Renal cortical epithelial cell (primary cell): ENCODE results near the gene MAP4K4. TPM values are rescaled to one million over a fixed set of nuclear protein-coding genes. Genes with fewer than 3 reads are reported as not detected.

ENCODE experiments used
- DNase-seq: peaks from one replicate; pipeline ENCODE4 v3.0.0-alpha.2; 2011; ENCODE audit warnings: low read depth
- total RNA-seq: library from RNA; depleted of rRNA; stranded (reverse); fragments of >200 nt; gene quantifications from 2 replicates; pipeline ENCODE4 v1.2.3, GENCODE V29; 2014

The MAP4K4 gene
- total RNA-seq, 1 donor from 2014 or later, result 120 TPM

DNA sequence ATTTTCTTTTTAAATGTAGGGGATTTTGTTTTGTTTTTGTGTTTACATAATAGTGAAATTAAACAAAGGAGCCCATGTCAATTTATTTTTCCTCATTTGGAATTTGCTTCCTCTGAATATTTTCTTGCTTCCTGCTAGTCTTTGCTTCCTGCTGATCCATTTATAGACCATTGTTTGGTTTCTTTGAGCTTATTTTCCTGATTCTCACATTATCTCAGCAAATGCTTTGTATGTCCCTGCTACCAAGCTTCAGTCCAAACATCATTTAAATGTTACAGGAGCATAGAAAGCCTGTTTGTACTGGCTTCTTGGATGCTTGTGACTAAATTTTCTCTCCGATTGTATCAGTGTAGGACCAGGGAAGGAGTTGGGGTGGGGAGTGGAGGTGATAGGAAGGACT, 166.9 kb downstream of the MAP4K4 start:
- DNase-seq, result no peak

DNA sequence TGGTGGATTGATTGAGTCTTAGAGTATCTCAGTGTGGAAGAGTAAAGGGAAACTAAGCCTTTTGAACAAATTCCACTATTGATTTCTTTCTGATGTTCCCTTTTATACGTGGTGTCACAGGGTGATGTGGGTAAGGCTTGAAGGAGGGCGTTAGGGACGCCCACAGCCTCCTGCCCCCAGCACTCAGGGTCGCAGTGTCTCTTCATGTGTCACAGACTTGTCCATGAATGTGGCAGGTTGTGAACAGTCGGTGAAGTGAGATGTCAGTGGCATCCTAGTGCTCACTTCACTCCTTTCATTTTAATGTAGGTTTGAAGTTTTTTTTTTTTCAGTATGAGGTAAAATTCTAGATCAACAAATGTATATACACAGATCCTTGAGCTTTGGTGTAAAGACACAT, 171.0 kb downstream of the MAP4K4 start:
- DNase-seq, result no peak

GRCh38 chr2:101869527-101869926, 172.0 kb downstream of the MAP4K4 start:
- DNase-seq, result no peak

DNA sequence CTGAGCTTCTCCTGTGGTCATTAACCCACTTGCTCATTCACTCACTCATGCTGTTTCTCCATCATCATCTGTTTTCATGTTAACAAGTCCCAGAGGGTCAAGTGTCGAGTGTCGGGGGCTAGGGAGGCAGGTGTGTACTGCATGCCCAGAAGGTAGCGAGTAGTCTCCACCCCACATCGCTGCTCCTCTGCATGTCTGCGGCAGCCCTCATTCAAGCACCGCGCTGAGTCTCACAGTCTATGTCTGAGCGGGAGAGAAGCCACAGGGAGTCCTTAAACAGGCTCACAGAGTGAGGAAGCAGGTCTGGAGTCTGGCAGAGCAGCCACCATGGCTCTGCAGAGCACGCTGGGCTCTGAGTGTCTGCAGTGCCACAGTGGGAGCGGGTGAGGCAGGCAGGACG, 172.9 kb downstream of the MAP4K4 start:
- DNase-seq, result no peak

- no peak for DNase-seq
Measured at GRCh38 chr2:101871480-101871879, 174.0 kb downstream of the MAP4K4 start.

DNA sequence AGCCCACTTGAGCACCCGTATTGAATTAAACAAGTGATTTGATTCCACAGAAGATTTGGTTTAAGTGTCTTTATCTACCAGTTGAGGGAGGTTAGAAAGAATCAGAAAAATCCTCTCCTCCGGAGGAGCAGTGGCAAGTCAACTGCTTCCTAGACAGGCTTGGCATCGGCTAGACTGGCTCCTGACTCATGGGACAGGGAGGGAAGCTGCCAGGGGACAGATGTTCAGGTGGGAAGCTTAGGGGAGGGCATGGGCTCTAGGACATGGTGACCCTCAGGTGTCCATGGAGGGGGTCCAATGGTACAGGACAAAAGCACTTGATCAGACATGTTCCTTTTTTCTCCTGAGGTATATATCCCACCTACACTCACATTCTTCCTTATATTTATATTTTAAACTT, 175.0 kb downstream of the MAP4K4 start:
- DNase-seq, result no peak

GRCh38 chr2:101873543-101873942, 176.0 kb downstream of the MAP4K4 start:
- peak; percentile 17 for DNase-seq

DNA sequence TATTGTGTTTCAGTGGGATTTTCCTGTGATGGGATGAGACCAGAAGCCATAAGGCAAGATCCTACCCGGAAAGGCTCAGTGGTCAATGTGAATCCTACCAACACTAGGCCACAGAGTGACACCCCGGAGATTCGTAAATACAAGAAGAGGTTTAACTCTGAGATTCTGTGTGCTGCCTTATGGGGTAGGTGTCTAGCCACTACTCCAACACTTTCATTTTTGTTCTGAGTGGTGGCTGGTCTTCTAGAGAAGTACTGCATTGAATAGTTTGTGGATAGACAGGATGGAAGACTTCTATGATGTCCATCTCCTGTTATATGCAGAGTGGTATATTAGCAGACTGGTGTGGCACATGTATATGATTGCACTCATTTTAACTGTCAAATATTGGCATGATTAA, 176.6 kb downstream of the MAP4K4 start:
- no peak for DNase-seq

DNA sequence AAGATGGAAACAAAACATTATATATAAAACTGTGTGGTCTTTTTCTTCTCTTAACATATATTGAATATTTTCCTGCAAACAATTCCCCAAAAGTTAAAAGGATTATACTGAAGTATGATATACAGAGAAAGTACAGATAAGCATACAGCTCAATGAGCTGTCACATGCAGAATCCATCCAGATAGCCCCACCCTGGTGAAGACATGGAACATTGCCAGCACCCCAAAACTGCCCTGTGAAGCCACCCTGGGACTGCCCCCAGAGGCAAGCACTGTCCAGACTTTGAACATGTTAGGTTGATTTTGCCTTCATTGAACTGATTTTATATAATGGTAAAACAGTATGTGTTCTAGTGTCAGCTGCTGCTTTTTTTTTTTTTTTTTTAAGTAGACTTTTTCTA, 182.0 kb downstream of the MAP4K4 start:
- no peak for DNase-seq

DNA sequence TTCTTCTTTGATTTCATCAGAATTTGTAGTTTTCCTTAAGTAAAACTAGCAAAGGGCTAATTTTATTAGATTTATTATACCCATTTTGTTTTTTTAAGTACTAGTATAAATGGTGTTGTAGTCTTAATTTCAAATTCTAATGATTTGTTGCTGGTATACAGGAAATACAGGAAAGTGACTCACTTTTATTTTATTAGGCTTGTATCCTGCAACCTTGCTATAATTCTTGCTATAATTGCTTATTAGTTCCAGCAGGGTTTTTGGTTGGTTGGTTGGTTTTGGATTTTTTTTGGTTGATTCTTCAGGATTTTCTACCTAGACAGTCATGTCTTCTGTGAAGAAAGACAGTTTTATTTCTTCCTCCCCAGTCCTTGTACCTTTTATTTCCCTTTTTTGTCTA, 183.6 kb downstream of the MAP4K4 start:
- peak; percentile 18 for DNase-seq

DNA sequence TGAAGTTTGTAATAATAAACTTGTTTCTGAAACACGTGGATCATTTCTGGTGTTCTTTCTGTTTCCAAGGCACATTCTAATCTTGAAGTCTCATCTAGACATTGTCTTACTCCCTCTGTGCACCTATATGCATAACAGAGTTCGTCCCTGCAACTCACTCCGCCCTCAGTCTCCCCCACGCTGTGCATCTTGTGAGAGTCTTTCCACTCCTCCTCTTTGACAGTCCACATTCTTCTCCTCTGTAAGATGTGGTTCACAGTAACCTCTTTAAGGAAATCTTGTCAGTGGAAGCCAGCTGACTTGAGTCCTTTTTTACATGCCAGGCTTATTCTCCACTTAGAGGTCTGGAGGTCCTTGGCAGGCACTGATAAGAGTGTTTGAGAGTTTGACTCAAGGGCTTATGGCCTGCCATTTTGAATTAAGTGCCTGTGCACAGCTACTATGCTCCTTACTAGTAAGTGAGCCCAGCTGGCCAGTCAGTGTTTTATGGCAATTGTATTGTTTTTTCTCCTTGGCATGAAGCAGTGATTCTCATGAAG, 185.3 kb downstream of the MAP4K4 start:
- no peak for DNase-seq

DNA sequence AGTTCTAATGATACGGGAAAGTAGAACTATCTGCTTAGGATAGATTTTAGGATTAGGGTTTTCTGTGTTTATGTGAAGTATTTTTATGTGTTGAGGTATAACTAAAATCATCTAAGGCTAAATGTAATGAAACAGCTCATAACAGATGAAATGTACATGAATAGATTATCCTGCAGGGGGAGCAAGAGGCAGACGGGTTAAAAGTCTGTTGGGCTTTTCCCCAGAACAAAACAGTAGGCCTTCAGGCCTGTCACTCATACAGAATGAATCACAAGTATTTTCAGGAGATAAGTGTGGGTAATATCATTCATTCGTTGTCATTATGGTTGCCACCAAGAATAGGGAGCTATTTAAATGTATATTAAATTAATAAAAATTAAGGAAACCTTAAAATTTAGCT, 186.4 kb downstream of the MAP4K4 start:
- DNase-seq, result peak; percentile 68

DNA sequence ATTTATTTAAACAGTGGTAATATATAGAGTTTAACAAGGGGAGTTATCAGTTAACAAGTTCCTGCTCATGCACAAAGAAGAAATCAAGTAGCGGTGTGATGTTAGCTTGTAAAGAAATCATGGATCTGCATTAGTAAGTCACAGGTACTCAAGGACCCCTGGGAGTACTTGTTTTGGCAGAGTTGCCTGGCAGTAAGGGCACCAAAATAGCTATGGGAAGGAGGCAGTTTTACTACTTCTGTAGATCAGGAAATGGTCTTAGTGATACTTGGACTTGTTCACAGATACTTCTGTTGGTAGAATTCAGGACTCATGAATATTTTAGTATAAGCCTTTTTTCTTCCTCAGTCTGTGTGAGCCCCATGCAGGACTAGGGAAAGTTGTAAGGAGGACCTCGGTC, 186.9 kb downstream of the MAP4K4 start:
- no peak for DNase-seq

- no peak for DNase-seq
Measured at GRCh38 chr2:101887328-101887727, 189.8 kb downstream of the MAP4K4 start.

DNA sequence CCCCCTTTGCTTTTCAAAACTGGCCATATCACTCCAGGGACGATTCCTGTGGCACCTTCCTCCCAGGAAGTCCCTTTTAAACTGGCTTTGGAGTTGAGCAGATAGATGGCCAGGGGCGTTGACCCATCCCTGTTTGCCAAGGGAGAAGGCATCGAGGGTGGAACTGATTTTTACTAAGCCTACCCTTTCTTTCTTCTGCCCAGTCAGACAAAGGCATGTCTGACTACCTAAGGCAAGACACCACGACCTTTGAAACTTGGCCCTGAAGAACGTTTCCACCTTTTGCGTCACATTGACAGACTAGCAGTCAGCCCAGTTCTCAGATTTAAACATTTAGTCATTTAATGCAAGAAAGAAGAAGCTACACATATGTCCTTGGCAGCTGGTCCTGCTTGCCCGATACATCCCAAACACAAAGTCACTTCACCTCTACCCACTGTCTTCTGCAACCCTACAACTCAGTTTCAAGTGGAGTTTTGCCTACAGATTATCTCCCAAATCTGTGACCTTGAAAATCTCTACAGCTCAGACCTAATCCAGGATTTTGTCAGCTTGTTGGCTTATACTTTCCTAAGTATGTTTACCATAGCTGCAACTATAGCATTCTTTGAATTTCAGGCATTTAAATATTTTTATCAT, 192.1 kb downstream of the MAP4K4 start:
- DNase-seq, result no peak

DNA sequence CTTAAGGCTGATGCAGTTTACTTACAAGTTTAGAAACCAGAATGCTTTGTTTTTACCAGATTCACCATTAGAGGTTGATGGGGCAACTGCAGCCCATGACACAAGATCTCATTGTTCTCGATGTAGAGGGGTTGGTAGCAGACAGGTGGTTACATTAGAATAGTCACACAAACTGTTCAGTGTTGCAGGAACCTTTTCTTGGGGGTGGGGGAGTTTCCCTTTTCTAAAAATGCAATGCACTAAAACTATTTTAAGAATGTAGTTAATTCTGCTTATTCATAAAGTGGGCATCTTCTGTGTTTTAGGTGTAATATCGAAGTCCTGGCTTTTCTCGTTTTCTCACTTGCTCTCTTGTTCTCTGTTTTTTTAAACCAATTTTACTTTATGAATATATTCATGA, 194.9 kb downstream of the MAP4K4 start:
- no peak for DNase-seq

DNA sequence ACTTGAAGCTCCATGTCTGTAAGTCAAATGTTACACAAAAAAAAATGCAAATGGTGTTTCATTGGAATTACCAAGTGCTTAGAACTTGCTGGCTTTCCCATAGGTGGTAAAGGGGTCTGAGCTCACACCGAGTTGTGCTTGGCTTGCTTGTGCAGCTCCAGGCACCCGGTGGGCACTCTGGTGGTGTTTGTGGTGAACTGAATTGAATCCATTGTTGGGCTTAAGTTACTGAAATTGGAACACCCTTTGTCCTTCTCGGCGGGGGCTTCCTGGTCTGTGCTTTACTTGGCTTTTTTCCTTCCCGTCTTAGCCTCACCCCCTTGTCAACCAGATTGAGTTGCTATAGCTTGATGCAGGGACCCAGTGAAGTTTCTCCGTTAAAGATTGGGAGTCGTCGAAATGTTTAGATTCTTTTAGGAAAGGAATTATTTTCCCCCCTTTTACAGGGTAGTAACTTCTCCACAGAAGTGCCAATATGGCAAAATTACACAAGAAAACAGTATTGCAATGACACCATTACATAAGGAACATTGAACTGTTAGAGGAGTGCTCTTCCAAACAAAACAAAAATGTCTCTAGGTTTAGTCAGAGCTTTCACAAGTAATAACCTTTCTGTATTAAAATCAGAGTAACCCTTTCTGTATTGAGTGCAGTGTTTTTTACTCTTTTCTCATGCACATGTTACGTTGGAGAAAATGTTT, 196.3 kb downstream of the MAP4K4 start:
- no peak for DNase-seq

- no peak for DNase-seq
Measured at GRCh38 chr2:101895039-101895438, 197.5 kb downstream of the MAP4K4 start.

DNA sequence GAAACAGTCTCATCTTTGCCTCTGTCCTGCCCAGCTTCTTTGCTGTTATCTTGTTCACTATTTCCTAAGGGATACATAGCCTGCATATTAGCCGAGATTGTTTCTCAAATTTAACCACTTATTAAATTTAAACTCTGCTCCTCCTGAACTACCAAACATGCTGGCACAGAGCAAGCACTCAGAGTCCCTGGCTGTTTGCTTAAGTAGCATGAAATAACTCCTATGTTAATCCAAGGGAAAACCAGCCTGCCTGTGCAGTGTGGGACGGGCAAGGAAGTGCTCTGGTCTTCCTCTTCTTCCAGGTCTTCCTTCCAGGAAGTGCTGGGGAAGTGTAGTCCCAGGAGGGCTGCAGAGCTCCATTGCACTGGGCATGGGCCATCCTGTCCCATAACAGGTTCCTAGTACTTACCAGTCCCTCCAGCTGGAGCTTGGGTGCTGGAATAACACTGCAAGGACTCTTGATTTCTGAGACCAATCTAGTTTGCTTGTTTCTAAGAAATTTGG, 198.4 kb downstream of the MAP4K4 start:
- DNase-seq, result no peak

- DNase-seq, result no peak
Measured at GRCh38 chr2:101897301-101897700, 199.8 kb downstream of the MAP4K4 start.

DNA sequence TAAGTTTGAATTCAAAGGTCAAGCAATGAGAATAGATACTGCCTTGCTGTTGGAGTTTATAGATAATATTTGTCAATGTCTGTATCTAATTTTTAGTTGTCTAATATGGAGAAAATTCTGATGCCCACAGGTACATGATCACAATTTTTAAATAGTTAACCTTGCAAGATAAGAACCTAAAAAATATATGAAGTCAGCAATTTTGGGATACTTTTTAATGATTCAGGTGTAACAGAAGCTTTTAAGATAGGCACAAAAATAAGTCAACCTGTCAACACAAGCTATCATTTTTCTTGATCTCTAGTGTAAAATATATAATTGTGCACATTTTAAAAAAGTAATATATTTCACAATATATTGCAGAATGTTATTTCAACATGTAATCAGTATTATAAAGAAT, 201.8 kb downstream of the MAP4K4 start:
- no peak for DNase-seq

DNA sequence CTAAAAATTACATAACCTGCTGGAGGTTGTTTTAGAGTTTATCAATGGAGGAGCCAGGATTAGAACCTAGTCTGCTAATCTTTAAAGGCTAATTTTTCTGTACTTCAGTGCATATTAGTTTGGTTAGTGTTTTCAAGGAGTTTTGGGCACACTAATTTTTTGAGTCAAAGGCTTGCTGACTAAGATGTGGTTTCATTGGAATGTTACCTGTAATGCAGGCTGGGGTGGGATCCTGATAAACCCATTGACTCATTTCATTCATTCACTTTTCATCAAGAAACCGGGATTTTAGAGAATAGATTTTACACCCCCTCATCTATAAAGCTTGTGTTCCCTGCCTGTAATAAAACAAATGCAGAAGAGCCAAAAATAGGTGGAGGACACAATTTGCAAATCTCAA, 202.4 kb downstream of the MAP4K4 start:
- peak; percentile 19 for DNase-seq

GRCh38 chr2:101900375-101900774, 202.9 kb downstream of the MAP4K4 start:
- DNase-seq, result no peak
